K562 (cell line): ENCODE measurements around the gene ATP6V1F. TPM values are rescaled to one million over a fixed set of nuclear protein-coding genes. Genes with fewer than 3 reads are reported as not detected.

Experiments used
- ARID2 ChIP-seq: fragments of 450-650 bp; IDR thresholded peaks from 2 replicates; pipeline ENCODE4 v1.6.1; 2017; ENCODE audit warnings: antibody characterized with exemption, mild to moderate bottlenecking
- EGR1 ChIP-seq: fragments of 450-650 bp; conservative IDR thresholded peaks from 2 replicates; pipeline ENCODE4 v1.6.1; 2017; ENCODE audit warnings: mild to moderate bottlenecking
- HES1 ChIP-seq: fragments of 450-650 bp; IDR thresholded peaks from 2 replicates; pipeline ENCODE4 v1.6.1; 2016; ENCODE audit warnings: low read depth, mild to moderate bottlenecking, moderate library complexity
- RHOXF2B ChIP-seq: fragments of 250-450 bp; sonication (Bioruptor Pico); conservative IDR thresholded peaks from 2 replicates; pipeline ENCODE4 v1.5.1; 2021
- TAF1 ChIP-seq: IDR thresholded peaks from 2 replicates; pipeline ENCODE4 v1.6.1; 2011; ENCODE audit warnings: mild to moderate bottlenecking, low read length, moderate library complexity; ENCODE audit not compliant: insufficient read depth, control insufficient read depth, severe bottlenecking; ENCODE audit errors: extremely low read depth
- ZNF282 ChIP-seq: sonication (generic); formaldehyde crosslinking; IDR thresholded peaks from 2 replicates; pipeline ENCODE4 v1.8.1; 2023; ENCODE audit warnings: missing genetic modification reagents
- polyA plus RNA-seq, 8 experiments: library from polyadenylated mRNA; depleted of rRNA in 4 of 8; stranded (reverse) in 5 of 8; unstranded in 3 of 8; fragments of >200 nt; fragmentation: Nextera tagmentation in 2 of 8; fragmentation: Illumina TruSeq in 1 of 8; extraction: Ambion mirVana in 2 of 8; extraction: Trizol in 1 of 8; gene quantifications; 2 replicates each; pipeline versions ENCODE4 v1.2.1 to v1.2.3, GENCODE V29; 2011 to 2014; ENCODE audit warnings: inconsistent platforms in 1 of 8, missing spikeins in 1 of 8
- total RNA-seq, 7 experiments: library from RNA; depleted of rRNA in 6 of 7; stranded (reverse); fragments of >200 nt in 6 of 7; fragmentation: Illumina TruSeq in 2 of 7; extraction: Trizol in 2 of 7; gene quantifications; 2 replicates each; pipeline versions ENCODE4 v1.2.1 to v1.2.3, GENCODE V29; 2011 to 2021; ENCODE audit warnings: low replicate concordance in 1 of 7
- TF ChIP-seq, protein P1 (sequence below): fragments of 450-650 bp; IDR thresholded peaks from 2 replicates; pipeline ENCODE4 v1.6.1; 2016; ENCODE audit warnings: mild to moderate bottlenecking, moderate library complexity
- TF ChIP-seq, protein P2 (sequence below): fragments of 200-800 bp; sonication (Bioruptor generic); IDR thresholded peaks from 2 replicates; pipeline ENCODE4 v1.6.1; 2016; ENCODE audit warnings: missing genetic modification characterization, missing compliant biosample characterization

The ATP6V1F gene
- total and polyA plus RNA-seq, 9 of the 15 experiments (the other 6 are each of a cell fraction or from before 2014, with no cell fraction given) = 206 to 1,123 (median 542) TPM

DNA sequence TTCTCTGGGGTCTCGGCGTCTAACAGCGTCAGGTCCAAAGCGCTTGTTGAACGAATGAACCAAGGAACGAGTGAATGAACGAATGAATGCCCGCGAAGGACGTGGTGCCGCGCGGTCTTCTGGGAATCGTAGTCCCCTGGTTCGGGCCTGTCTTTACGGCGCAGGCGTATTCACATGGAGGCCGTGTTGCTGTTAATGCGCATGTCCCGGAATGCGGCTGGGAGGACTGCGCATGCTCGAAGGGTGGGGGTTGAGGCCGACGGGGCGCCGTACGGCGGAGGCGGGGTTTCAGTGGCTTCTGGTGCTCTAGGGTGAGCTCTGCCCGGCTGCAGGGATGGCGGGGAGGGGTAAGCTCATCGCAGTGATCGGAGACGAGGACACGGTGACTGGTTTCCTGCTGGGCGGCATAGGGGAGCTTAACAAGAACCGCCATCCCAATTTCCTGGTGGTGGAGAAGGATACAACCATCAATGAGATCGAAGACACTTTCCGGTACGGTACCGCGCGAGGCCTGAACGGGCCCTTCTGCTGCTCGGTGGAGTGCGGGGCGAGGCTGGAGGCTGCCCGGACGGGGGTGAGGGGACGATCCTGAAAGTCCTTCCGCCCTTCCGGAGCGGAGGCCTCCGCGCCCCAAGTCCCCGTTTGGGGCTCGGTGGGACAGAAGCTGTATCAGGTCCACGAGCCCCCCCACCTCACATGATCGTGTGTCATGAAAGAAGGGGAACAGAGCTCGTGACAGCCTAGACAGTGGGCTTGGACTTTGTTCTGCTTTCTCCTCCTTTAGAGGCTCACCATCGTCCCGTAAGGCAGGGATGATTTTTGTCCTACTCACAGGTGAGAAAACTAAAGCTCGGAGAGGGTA lies at the start of gene ATP6V1F (continued):
- TF ChIP-seq, protein P1, sequence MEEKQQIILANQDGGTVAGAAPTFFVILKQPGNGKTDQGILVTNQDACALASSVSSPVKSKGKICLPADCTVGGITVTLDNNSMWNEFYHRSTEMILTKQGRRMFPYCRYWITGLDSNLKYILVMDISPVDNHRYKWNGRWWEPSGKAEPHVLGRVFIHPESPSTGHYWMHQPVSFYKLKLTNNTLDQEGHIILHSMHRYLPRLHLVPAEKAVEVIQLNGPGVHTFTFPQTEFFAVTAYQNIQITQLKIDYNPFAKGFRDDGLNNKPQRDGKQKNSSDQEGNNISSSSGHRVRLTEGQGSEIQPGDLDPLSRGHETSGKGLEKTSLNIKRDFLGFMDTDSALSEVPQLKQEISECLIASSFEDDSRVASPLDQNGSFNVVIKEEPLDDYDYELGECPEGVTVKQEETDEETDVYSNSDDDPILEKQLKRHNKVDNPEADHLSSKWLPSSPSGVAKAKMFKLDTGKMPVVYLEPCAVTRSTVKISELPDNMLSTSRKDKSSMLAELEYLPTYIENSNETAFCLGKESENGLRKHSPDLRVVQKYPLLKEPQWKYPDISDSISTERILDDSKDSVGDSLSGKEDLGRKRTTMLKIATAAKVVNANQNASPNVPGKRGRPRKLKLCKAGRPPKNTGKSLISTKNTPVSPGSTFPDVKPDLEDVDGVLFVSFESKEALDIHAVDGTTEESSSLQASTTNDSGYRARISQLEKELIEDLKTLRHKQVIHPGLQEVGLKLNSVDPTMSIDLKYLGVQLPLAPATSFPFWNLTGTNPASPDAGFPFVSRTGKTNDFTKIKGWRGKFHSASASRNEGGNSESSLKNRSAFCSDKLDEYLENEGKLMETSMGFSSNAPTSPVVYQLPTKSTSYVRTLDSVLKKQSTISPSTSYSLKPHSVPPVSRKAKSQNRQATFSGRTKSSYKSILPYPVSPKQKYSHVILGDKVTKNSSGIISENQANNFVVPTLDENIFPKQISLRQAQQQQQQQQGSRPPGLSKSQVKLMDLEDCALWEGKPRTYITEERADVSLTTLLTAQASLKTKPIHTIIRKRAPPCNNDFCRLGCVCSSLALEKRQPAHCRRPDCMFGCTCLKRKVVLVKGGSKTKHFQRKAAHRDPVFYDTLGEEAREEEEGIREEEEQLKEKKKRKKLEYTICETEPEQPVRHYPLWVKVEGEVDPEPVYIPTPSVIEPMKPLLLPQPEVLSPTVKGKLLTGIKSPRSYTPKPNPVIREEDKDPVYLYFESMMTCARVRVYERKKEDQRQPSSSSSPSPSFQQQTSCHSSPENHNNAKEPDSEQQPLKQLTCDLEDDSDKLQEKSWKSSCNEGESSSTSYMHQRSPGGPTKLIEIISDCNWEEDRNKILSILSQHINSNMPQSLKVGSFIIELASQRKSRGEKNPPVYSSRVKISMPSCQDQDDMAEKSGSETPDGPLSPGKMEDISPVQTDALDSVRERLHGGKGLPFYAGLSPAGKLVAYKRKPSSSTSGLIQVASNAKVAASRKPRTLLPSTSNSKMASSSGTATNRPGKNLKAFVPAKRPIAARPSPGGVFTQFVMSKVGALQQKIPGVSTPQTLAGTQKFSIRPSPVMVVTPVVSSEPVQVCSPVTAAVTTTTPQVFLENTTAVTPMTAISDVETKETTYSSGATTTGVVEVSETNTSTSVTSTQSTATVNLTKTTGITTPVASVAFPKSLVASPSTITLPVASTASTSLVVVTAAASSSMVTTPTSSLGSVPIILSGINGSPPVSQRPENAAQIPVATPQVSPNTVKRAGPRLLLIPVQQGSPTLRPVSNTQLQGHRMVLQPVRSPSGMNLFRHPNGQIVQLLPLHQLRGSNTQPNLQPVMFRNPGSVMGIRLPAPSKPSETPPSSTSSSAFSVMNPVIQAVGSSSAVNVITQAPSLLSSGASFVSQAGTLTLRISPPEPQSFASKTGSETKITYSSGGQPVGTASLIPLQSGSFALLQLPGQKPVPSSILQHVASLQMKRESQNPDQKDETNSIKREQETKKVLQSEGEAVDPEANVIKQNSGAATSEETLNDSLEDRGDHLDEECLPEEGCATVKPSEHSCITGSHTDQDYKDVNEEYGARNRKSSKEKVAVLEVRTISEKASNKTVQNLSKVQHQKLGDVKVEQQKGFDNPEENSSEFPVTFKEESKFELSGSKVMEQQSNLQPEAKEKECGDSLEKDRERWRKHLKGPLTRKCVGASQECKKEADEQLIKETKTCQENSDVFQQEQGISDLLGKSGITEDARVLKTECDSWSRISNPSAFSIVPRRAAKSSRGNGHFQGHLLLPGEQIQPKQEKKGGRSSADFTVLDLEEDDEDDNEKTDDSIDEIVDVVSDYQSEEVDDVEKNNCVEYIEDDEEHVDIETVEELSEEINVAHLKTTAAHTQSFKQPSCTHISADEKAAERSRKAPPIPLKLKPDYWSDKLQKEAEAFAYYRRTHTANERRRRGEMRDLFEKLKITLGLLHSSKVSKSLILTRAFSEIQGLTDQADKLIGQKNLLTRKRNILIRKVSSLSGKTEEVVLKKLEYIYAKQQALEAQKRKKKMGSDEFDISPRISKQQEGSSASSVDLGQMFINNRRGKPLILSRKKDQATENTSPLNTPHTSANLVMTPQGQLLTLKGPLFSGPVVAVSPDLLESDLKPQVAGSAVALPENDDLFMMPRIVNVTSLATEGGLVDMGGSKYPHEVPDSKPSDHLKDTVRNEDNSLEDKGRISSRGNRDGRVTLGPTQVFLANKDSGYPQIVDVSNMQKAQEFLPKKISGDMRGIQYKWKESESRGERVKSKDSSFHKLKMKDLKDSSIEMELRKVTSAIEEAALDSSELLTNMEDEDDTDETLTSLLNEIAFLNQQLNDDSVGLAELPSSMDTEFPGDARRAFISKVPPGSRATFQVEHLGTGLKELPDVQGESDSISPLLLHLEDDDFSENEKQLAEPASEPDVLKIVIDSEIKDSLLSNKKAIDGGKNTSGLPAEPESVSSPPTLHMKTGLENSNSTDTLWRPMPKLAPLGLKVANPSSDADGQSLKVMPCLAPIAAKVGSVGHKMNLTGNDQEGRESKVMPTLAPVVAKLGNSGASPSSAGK = no peak
- TF ChIP-seq ARID2 (no peak), ZNF282 (CRISPR knock-in tag) (0 out of 2 replicates have a peak, but pooled peaks have one; percentile 47), HES1 (no peak), TAF1 (peak; percentile 81), RHOXF2B (0 out of 2 replicates have a peak, but pooled peaks have one; percentile 4), EGR1 (0 out of 2 replicates have a peak, but pooled peaks have one; percentile 48)
- TF ChIP-seq, protein P2, sequence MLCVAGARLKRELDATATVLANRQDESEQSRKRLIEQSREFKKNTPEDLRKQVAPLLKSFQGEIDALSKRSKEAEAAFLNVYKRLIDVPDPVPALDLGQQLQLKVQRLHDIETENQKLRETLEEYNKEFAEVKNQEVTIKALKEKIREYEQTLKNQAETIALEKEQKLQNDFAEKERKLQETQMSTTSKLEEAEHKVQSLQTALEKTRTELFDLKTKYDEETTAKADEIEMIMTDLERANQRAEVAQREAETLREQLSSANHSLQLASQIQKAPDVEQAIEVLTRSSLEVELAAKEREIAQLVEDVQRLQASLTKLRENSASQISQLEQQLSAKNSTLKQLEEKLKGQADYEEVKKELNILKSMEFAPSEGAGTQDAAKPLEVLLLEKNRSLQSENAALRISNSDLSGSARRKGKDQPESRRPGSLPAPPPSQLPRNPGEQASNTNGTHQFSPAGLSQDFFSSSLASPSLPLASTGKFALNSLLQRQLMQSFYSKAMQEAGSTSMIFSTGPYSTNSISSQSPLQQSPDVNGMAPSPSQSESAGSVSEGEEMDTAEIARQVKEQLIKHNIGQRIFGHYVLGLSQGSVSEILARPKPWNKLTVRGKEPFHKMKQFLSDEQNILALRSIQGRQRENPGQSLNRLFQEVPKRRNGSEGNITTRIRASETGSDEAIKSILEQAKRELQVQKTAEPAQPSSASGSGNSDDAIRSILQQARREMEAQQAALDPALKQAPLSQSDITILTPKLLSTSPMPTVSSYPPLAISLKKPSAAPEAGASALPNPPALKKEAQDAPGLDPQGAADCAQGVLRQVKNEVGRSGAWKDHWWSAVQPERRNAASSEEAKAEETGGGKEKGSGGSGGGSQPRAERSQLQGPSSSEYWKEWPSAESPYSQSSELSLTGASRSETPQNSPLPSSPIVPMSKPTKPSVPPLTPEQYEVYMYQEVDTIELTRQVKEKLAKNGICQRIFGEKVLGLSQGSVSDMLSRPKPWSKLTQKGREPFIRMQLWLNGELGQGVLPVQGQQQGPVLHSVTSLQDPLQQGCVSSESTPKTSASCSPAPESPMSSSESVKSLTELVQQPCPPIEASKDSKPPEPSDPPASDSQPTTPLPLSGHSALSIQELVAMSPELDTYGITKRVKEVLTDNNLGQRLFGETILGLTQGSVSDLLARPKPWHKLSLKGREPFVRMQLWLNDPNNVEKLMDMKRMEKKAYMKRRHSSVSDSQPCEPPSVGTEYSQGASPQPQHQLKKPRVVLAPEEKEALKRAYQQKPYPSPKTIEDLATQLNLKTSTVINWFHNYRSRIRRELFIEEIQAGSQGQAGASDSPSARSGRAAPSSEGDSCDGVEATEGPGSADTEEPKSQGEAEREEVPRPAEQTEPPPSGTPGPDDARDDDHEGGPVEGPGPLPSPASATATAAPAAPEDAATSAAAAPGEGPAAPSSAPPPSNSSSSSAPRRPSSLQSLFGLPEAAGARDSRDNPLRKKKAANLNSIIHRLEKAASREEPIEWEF (CRISPR knock-in tag) = no peak
